ACC112 (cell line): Measurements from ENCODE around the gene PCLO.
A peak's percentile ranks its signal among the peaks of the same experiment; 100 is the strongest.

Experiments
- H2AFZ ChIP-seq: fragments of 200-600 bp; sonication (generic); one replicate; pipeline ENCODE4 v1.6.0; 2017; ENCODE audit warnings: antibody characterized with exemption, low read length; ENCODE audit not compliant: unreplicated experiment
- H3K27ac ChIP-seq: fragments of 200-600 bp; sonication (generic); 2 replicates; pipeline ENCODE4 v1.5.1; 2014; ENCODE audit warnings: low read depth, mild to moderate bottlenecking, antibody characterized with exemption, low read length, moderate library complexity
- H3K27me3 ChIP-seq: fragments of 200-600 bp; sonication (generic); 2 replicates; pipeline ENCODE4 v1.6.1; 2014; ENCODE audit warnings: mild to moderate bottlenecking, antibody characterized with exemption, low read length, moderate library complexity, mixed read lengths; ENCODE audit not compliant: insufficient read depth
- H3K36me3 ChIP-seq: fragments of 200-600 bp; sonication (generic); 2 replicates; pipeline ENCODE4 v1.6.1; 2016; ENCODE audit warnings: mild to moderate bottlenecking, antibody characterized with exemption, low read length, moderate library complexity, mixed read lengths; ENCODE audit not compliant: insufficient read depth
- H3K4me1 ChIP-seq: fragments of 200-600 bp; sonication (generic); one replicate; pipeline ENCODE4 v1.6.1; 2016; ENCODE audit warnings: low read length, mixed read lengths; ENCODE audit not compliant: insufficient read depth, unreplicated experiment, control insufficient read depth
- H3K4me3 ChIP-seq: fragments of 200-600 bp; sonication (generic); 2 replicates; pipeline ENCODE4 v1.5.1; 2014; ENCODE audit warnings: mild to moderate bottlenecking, low read depth, low read length
- H3K79me2 ChIP-seq: fragments of 200-600 bp; sonication (generic); one replicate; pipeline ENCODE4 v1.6.0; 2016; ENCODE audit warnings: low read length; ENCODE audit not compliant: control insufficient read depth, unreplicated experiment, insufficient read depth

The PCLO gene

DNA sequence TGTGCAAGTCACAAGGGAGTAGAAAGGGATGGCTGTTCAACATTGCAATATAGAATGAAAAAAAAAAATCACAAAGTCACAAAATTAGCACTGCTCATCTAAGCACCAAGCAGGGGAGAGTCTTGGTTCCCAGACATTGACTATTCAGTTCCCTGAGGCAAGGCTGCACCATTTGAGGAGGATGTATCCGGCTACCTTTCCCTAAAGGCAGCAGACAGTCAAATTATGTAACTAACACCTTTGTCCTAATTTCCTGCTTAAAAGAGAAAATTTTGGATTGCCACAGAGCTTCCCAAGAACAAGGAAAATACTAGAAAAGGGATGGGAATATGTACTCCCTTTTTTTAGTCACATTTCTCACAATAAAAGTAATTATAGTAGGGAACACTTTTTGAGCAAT is 148.1 kb downstream of the PCLO start:
- H3K36me3 ChIP-seq, result no peaks in the 10 kb centered on the region
- no peaks in the 10 kb centered on the region for H3K79me2 ChIP-seq
- H3K27me3 ChIP-seq, result peaks cover 11% of the 10 kb centered on the region
- H3K4me1 ChIP-seq, result no peaks in the 10 kb centered on the region
- H3K27ac ChIP-seq, result no peak overlapping the region
- H2AFZ ChIP-seq, result no peak overlapping the region
- no peak overlapping the region for H3K4me3 ChIP-seq

DNA sequence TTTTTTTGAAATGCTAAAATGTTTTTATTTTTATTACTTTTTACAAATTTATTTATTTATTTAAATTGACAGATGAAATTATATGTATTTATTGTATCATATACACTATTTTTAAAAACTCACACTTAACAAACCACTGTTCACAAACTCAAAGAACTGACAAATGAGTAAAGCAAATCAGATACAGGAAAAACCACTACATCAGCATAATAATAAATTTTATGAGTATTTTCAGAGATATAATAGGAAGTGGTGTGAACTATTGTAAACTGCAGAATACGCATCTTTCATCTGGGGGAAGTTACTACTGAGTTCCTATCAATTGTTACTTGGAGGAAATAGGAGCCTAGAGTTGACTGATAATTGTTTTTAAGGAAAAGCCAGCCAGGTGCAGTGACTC is 150.7 kb downstream of the PCLO start:
- Histone ChIP-seq H3K27me3 (peaks cover 11% of the 10 kb centered on the region), H3K27ac (no peak overlapping the region), H3K4me3 (no peak overlapping the region), H2AFZ (no peak overlapping the region), H3K4me1 (no peaks in the 10 kb centered on the region), H3K79me2 (no peaks in the 10 kb centered on the region), H3K36me3 (no peaks in the 10 kb centered on the region)

DNA sequence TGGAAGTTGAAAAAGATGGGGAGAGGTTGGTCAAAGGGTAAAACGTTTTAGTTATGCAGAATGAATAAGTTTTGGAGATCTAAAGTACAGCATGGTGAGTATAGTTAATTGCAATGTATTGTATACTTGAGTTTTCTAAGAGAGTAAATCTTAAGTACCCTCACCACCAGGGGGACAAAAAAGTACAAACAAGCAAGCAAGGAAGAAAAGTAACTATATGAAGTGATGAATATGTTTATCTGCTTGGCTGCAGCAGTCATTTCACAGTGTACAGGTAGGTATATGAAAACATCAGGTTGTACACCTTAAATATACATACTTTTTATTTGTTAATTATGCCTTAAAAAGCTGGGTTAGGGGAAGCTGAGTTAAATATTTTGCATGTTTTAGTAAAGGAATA is 157.3 kb downstream of the PCLO start:
- Histone ChIP-seq H3K79me2 (no peaks in the 10 kb centered on the region), H3K4me1 (no peaks in the 10 kb centered on the region), H2AFZ (no peak overlapping the region), H3K27me3 (no peaks in the 10 kb centered on the region), H3K36me3 (no peaks in the 10 kb centered on the region), H3K4me3 (no peak overlapping the region), H3K27ac (no peak overlapping the region)

DNA sequence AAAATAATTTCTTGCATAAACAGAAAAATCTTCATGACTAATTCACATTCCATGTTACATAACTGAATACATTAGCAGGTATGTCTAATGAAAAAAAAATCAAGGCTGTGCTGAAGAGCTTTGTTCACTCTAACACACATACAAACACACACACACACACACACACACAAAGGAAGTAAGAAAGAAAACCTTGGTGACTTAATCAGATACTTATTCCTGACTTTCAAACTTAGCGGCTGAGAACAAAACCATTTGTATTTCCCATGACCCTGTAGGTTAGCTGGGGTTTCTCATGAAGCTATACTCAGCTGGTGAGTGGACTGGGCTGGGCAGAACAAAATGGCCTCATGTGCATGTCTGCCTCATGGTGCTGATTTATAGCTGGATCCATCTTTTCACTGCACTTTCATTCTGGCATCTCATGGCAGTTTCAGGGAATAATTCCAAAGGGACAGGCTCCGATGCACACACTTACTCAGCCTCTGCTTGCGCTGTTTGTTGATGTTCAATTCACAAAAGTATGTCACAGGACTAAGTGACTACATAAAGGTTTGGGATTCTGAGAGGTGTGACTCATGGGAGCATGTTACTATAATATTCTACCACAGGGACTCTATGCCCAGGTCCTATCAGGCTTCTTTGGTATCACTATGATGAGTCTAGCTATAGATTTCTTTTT is 161.2 kb downstream of the PCLO start:
- Histone ChIP-seq H2AFZ (peak overlapping the region; percentile 55), H3K27me3 (no peaks in the 10 kb centered on the region), H3K27ac (no peak overlapping the region), H3K36me3 (no peaks in the 10 kb centered on the region), H3K79me2 (no peaks in the 10 kb centered on the region), H3K4me1 (no peaks in the 10 kb centered on the region), H3K4me3 (no peak overlapping the region)

DNA sequence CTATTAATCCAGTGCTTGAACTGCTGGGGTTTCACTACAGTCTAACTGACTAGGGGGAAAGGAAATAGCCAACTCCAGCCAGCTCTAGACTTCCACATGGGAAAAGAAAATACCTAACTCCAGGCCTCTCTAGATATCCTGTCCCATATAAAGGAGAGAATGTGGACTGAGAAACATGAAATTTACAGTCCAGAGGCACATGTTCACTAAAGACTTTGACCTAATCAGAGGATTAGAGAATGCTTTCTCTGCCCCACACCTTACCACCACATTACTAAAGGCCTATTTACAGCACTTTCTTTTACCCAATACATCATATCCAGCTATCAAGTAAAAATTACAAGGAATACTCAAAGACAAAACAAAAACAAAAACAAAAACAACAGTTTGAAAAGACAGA is 164.2 kb downstream of the PCLO start:
- H3K4me1 ChIP-seq, result no peaks in the 10 kb centered on the region
- no peaks in the 10 kb centered on the region for H3K36me3 ChIP-seq
- H3K79me2 ChIP-seq, result no peaks in the 10 kb centered on the region
- no peak overlapping the region for H3K27ac ChIP-seq
- no peak overlapping the region for H3K4me3 ChIP-seq
- no peak overlapping the region for H2AFZ ChIP-seq
- H3K27me3 ChIP-seq, result no peaks in the 10 kb centered on the region

DNA sequence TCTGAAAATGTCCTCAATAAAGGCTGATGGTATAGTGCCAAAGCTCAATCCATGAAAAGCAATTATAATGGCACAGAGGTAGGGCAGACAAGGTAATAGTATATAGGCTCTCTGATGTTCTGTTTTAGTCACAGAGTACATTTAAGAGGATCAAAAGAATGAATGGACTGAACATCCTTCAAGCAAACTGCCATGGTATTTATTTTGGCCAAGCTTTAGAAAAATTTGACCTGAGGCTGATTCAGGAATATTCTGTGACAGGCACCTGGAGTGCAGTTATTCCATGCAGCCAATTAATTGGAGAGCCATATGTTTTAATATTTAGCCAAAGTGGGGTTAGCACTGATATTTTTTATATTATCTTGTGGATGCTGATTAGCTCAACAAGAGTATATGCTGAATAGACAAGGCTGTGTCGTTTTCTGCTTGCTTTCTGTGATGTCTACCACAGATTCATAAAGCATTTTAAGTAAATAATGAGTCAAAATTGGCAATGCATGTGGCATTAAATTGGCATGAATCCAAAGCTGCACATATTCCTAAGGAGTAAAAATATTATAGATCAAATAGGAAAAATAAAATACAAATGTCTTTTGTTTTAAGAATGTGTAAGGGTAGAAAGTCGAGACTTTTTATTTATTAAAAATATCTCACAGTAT is 177.4 kb downstream of the PCLO start:
- Histone ChIP-seq H3K27ac (no peak overlapping the region), H3K79me2 (no peaks in the 10 kb centered on the region), H3K4me1 (no peaks in the 10 kb centered on the region), H3K4me3 (no peak overlapping the region), H2AFZ (no peak overlapping the region), H3K36me3 (no peaks in the 10 kb centered on the region), H3K27me3 (no peaks in the 10 kb centered on the region)

DNA sequence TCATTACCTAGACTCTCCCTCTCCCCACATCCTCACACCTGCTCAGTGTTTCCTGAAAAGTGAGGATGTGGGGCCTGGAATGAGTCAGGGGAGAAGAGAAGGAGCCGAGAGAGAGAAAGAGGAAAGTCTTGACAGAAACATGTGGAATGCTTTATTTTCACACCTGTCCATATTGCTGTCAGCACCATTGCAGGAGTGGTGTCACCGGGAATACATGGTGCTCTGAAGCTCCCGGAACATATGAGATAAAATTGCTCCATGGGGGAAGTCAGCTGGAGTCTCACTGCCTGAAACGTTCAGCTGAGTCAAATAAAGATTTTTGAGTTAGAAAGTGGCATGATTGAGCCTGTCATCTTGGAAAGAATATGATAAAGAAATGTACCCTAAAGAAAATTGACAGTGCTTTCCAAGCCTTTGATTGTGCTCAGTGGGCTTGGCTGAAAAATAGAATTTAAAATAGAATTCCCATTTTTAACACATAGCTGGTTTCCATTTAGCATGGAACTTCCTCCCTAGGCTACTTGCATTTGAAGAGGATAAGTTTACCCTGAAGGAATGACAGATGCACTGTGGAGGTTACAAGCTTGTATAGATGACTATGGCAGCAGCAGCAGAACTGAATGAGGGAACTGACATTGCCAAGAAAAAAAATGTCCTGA is 182.4 kb downstream of the PCLO start:
- no peak overlapping the region for H2AFZ ChIP-seq
- H3K79me2 ChIP-seq, result no peaks in the 10 kb centered on the region
- no peaks in the 10 kb centered on the region for H3K4me1 ChIP-seq

DNA sequence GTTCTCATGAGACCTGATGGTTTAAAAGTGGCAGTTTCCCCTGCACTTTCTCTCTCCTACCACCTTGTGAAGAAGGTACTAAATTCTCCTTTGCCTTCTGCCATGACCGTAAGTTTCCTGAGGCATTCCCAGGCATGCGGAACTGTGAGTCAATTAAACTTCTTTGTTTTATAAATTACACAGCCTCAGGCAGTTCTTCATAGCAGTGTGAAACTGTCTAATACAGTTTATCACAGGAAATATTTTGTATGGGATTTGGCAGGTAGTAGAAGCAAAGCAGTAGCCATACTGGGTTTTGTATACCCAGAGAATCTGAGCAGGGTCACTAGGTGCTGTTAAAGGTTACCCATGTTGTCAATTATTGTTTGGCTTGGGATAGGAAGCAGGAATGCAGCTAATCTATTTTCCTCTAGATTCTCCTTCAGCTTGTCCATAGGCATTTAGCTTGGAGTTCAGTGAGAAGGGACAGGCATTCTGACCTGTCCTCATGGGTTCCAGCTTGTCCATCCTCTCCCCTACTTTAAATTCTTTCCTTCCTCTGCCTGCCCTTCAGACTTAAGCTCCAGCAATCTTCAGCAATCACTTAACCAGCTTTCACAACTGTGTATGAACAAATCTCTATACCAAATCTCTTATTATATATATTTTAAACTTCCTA is 186.7 kb downstream of the PCLO start:
- Histone ChIP-seq H3K4me3 (no peak overlapping the region), H2AFZ (no peak overlapping the region), H3K27ac (no peak overlapping the region), H3K36me3 (no peaks in the 10 kb centered on the region), H3K27me3 (peaks cover 15% of the 10 kb centered on the region; the same call in 1 of the 2 replicates), H3K79me2 (no peaks in the 10 kb centered on the region), H3K4me1 (no peaks in the 10 kb centered on the region)

More for the DNA sequence above, 182.4 kb downstream of the PCLO start:
- Histone ChIP-seq H3K27ac (no peak overlapping the region), H3K36me3 (no peaks in the 10 kb centered on the region), H3K27me3 (0 out of 2 replicates have a peak, but pooled peaks cover 4% of the 10 kb centered on the region), H3K4me3 (no peak overlapping the region)

DNA sequence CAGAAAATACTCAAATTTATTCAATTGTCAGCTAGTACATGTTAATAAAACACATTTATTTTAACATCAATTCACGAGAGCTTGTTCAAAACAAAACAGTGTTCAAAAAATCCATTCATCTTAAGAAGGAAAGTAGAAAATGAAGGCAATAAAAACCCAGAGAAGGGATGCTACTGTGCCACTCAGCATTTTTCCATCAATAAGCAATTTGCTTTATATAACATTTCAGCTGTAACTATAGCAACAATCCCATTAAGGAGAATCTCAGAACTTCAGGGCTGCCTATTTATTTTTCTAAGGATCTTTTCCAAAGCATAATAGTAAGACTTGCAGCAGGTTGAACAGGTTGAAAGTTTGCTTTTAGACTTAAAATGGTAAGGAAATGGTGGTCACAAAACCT is 190.5 kb downstream of the PCLO start:
- no peaks in the 10 kb centered on the region for H3K36me3 ChIP-seq
- H3K4me3 ChIP-seq, result no peak overlapping the region
- no peaks in the 10 kb centered on the region for H3K79me2 ChIP-seq
- peaks cover 15% of the 10 kb centered on the region; the same call in 1 of the 2 replicates for H3K27me3 ChIP-seq
- H2AFZ ChIP-seq, result no peak overlapping the region
- no peak overlapping the region for H3K27ac ChIP-seq
- no peaks in the 10 kb centered on the region for H3K4me1 ChIP-seq

DNA sequence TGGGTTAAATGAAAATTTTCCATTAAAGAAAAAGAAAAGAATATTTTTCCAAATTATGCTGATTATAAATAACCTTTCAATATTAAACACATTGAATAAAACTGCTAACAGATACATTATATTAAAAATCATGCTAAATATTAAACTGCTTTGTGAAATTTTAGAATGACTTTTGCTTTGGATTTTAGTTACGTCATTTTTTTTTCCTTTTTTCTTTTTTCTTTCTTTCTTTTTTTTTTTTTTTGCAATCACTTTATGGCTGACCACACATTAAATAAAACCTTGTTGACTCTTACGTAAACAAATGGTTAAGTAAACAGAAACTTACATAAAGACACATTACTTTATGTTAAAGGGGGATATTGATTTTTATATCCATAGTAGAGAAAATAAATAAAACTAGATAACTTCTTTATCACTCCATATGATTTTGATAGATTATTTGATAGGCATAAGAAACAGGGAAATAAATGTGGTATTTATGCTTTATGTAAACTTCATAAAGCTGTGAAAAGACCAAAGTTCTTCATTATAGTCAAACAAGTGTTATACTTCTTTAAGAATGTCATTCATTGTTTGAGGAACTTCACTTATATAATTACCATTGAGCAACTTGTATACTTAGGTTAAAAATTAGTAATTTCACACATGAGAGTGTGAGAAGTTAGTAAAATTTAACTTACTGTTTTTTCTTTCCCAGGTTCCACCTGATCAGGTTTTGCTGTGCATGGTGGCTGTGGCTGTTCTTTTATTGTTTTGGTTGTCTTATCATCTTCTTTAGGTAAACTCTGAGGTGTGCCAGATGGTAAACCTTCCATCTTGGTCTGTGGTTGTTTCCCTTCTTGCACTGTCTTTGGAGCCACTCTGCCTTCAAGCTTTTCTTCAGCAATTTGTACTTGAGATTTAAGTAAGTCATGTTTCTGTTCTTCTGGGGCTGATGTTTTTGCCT is 197.3 kb downstream of the PCLO start:
- Histone ChIP-seq H2AFZ (no peak overlapping the region), H3K27ac (no peak overlapping the region), H3K36me3 (no peaks in the 10 kb centered on the region), H3K4me1 (no peaks in the 10 kb centered on the region), H3K4me3 (no peak overlapping the region), H3K27me3 (peaks cover 18% of the 10 kb centered on the region), H3K79me2 (no peaks in the 10 kb centered on the region)
